Measurements from ENCODE around the gene MRM1. TPM values are rescaled to one million over a fixed set of nuclear protein-coding genes. Genes with fewer than 3 reads are reported as not detected.

The MRM1 gene
- total and polyA plus RNA-seq, 9 of the 15 experiments (the other 6 are each of a cell fraction or from before 2014, with no cell fraction given) = 0.61 to 28.4 (median 21.5) TPM

DNA sequence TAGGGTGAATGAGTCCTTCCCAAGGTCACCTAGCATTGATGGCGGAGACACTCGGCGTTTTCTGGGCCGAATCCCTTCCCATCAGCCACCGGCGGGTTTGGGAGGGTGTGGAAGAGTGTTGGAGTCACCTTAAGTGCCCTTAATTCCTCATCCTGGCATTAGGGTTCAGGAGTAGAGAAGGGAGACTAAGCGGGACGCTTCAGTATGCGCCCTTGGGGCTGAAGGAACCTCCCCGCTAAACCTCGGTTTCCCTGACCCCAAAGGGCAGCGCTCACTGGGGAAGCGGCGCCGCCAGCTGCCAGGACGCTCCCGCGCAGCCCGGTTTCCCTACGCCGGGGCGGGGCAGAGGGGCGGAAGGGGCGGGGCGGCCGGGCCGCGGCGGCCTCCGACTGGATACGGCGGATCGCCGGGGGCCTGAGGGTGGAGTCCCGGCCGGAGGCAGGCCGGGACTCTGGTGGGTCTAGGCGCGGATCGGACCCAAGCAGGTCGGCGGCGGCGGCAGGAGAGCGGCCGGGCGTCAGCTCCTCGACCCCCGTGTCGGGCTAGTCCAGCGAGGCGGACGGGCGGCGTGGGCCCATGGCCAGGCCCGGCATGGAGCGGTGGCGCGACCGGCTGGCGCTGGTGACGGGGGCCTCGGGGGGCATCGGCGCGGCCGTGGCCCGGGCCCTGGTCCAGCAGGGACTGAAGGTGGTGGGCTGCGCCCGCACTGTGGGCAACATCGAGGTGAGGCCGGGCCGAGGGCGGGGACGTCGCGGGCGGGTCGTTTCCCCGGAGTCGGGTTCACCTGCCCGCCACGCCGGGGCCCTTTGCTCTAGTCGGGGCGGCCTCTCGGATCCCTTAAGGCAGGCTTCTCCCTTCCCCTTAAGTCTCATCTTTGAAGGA is 9.7 kb upstream of the MRM1 start, which contains the start of gene DHRS11:
TSS of gene DHRS11 (plus strand) at position 446 of the 882 bp plus-strand sequence. CDS start at position 577, 131 bp downstream.
- peaks cover 53% of the 10 kb centered on the region for H3K79me2 ChIP-seq (ENCODE audit: control insufficient read depth, insufficient read depth, low read length)
- POLR2A ChIA-PET = interaction anchor here (0.6 to 4.4 kb wide), 8 partner anchors 9 to 358 kb away, joined by 3 to 32 read pairs (median 4); partner anchors contain the start of genes AATF, LHX1 and MRM1
- no peaks in the 10 kb centered on the region for H3K9me1 ChIP-seq (ENCODE audit: control insufficient read depth, insufficient read depth, low read length)
- 3% methylated on average over 40 of the region's 87 CpGs for WGBS (ENCODE audit: insufficient coverage, low coverage, missing lambda C conversion rate)
- FAIRE-seq = no peak
- in situ Hi-C loops (cut with MboI) (loop anchor here (5.0 kb wide), 1 partner anchor 44 kb away; no protein-coding TSS in a partner anchor), intact Hi-C loops (cut with micrococcal nuclease) (loop anchor here (2.0 kb wide), 2 partner anchors 47 to 57 kb away; partner anchors contain the start of genes GGNBP2, MYO19 and PIGW)
- H3K4me3 ChIP-seq = peak within 1 kb of the TSS; percentile 79
- peak; percentile 94 for ATAC-seq
- no peaks in the 10 kb centered on the region for H3K9me3 ChIP-seq (replicated peaks; ENCODE audit: control insufficient read depth, insufficient read depth, low read depth, low read length)
- peaks cover 66% of the 10 kb centered on the region for H3K36me3 ChIP-seq (ENCODE audit: control insufficient read depth, insufficient read depth, low read length)
- peaks cover 44 to 53% of the 10 kb centered on the region in 2 experiments for H3K4me1 ChIP-seq (replicated peaks in 1 of 2; ENCODE audit: control insufficient read depth in 2 of 2, insufficient read depth in 2 of 2, low read length in 2 of 2)
- H3K27me3 ChIP-seq (ENCODE audit: control insufficient read depth in 2 of 2, insufficient read depth in 2 of 2, low read length in 2 of 2) = no peaks in the 10 kb centered on the region
- peak within 1 kb of the TSS; percentile 73 for H3K27ac ChIP-seq (ENCODE audit: extremely low read depth, low read depth, low read length)
- no TSS peak for BruUV-seq (replicated peaks)
- H3K4me2 ChIP-seq (ENCODE audit: insufficient read depth, low read length) = peak within 1 kb of the TSS; percentile 84
- H4K20me1 ChIP-seq (replicated peaks; ENCODE audit: control insufficient read depth, insufficient read depth, low read length) = no peaks in the 10 kb centered on the region; the same call in 1 of the 2 replicates
- peak within 1 kb of the TSS; percentile 72 for H2AFZ ChIP-seq (ENCODE audit: low read depth, low read length)
- DNase-seq (ENCODE audit: extremely low read depth in 1 of 4, low spot score in 3 of 4) = peak; percentile 89 to 95 (median 94)
- CTCF ChIA-PET (ENCODE audit: low intra/inter-chr PET ratio) = no interaction called here
- H3K9ac ChIP-seq (ENCODE audit: insufficient read depth in 1 of 2, low read depth in 2 of 2, low read length in 2 of 2) = peak within 1 kb of the TSS; percentile 77 to 92
- TF ChIP-seq CBX1 (IDR thresholded peaks at IDR 0.05; ENCODE audit: low read depth) (peak; percentile 64; the same call in 1 of the 2 replicates), TAF15 (IDR thresholded peaks at IDR 0.05; ENCODE audit: low read depth, low read length) (no peak), RBM22 (IDR thresholded peaks at IDR 0.05; ENCODE audit: low read depth, low read length, poor library complexity, severe bottlenecking) (peak; percentile 89), ELF4 (CRISPR knock-in tag; IDR thresholded peaks at IDR 0.05) (no peak), MEIS2 (IDR thresholded peaks at IDR 0.05; ENCODE audit: partially characterized antibody) (no peak), DACH1 (IDR thresholded peaks at IDR 0.05; ENCODE audit: partially characterized antibody) (no peak), ARNT (IDR thresholded peaks at IDR 0.05) (no peak), TCF7 (IDR thresholded peaks at IDR 0.05; ENCODE audit: borderline replicate concordance) (no peak)
- TF ChIP-seq, protein P1, sequence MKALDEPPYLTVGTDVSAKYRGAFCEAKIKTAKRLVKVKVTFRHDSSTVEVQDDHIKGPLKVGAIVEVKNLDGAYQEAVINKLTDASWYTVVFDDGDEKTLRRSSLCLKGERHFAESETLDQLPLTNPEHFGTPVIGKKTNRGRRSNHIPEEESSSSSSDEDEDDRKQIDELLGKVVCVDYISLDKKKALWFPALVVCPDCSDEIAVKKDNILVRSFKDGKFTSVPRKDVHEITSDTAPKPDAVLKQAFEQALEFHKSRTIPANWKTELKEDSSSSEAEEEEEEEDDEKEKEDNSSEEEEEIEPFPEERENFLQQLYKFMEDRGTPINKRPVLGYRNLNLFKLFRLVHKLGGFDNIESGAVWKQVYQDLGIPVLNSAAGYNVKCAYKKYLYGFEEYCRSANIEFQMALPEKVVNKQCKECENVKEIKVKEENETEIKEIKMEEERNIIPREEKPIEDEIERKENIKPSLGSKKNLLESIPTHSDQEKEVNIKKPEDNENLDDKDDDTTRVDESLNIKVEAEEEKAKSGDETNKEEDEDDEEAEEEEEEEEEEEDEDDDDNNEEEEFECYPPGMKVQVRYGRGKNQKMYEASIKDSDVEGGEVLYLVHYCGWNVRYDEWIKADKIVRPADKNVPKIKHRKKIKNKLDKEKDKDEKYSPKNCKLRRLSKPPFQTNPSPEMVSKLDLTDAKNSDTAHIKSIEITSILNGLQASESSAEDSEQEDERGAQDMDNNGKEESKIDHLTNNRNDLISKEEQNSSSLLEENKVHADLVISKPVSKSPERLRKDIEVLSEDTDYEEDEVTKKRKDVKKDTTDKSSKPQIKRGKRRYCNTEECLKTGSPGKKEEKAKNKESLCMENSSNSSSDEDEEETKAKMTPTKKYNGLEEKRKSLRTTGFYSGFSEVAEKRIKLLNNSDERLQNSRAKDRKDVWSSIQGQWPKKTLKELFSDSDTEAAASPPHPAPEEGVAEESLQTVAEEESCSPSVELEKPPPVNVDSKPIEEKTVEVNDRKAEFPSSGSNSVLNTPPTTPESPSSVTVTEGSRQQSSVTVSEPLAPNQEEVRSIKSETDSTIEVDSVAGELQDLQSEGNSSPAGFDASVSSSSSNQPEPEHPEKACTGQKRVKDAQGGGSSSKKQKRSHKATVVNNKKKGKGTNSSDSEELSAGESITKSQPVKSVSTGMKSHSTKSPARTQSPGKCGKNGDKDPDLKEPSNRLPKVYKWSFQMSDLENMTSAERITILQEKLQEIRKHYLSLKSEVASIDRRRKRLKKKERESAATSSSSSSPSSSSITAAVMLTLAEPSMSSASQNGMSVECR (CRISPR knock-in tag; IDR thresholded peaks at IDR 0.05) = 0 out of 2 replicates have a peak, but pooled peaks have one; percentile 13
- TF ChIP-seq, protein P2, sequence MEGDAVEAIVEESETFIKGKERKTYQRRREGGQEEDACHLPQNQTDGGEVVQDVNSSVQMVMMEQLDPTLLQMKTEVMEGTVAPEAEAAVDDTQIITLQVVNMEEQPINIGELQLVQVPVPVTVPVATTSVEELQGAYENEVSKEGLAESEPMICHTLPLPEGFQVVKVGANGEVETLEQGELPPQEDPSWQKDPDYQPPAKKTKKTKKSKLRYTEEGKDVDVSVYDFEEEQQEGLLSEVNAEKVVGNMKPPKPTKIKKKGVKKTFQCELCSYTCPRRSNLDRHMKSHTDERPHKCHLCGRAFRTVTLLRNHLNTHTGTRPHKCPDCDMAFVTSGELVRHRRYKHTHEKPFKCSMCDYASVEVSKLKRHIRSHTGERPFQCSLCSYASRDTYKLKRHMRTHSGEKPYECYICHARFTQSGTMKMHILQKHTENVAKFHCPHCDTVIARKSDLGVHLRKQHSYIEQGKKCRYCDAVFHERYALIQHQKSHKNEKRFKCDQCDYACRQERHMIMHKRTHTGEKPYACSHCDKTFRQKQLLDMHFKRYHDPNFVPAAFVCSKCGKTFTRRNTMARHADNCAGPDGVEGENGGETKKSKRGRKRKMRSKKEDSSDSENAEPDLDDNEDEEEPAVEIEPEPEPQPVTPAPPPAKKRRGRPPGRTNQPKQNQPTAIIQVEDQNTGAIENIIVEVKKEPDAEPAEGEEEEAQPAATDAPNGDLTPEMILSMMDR (IDR thresholded peaks at IDR 0.05 in 2 of 3, conservative IDR thresholded peaks at IDR 0.05 in 1 of 3; ENCODE audit: insufficient read depth in 2 of 3, low read depth in 1 of 3, low read length in 3 of 3) = peak in 1 of 3 experiments; percentile 19; a peak in 1 of 6 replicates
- TF ChIP-seq, protein P3, sequence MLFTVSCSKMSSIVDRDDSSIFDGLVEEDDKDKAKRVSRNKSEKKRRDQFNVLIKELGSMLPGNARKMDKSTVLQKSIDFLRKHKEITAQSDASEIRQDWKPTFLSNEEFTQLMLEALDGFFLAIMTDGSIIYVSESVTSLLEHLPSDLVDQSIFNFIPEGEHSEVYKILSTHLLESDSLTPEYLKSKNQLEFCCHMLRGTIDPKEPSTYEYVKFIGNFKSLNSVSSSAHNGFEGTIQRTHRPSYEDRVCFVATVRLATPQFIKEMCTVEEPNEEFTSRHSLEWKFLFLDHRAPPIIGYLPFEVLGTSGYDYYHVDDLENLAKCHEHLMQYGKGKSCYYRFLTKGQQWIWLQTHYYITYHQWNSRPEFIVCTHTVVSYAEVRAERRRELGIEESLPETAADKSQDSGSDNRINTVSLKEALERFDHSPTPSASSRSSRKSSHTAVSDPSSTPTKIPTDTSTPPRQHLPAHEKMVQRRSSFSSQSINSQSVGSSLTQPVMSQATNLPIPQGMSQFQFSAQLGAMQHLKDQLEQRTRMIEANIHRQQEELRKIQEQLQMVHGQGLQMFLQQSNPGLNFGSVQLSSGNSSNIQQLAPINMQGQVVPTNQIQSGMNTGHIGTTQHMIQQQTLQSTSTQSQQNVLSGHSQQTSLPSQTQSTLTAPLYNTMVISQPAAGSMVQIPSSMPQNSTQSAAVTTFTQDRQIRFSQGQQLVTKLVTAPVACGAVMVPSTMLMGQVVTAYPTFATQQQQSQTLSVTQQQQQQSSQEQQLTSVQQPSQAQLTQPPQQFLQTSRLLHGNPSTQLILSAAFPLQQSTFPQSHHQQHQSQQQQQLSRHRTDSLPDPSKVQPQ (CRISPR knock-in tag; IDR thresholded peaks at IDR 0.05; ENCODE audit: borderline replicate concordance) = no peak
